Cardiac fibroblast (primary cell): Measurements from ENCODE around the gene PDIA5.
A peak's percentile ranks its signal among the peaks of the same experiment; 100 is the strongest.

Experiments used
- DNase-seq, 2 donors: peaks; one replicate each; pipeline versions ENCODE4 v3.0.0 to v3.0.0-alpha.2; 2010; ENCODE audit warnings: low read depth in 2 of 2
- H3K4me3 ChIP-seq, 2 donors: replicated peaks in 1 of 2; 1 replicate in 1 of 2; 2 replicates in 1 of 2; pipeline ENCODE4 v1.5.1; 2011; ENCODE audit warnings: low read depth in 2 of 2, low read length in 2 of 2, mild to moderate bottlenecking in 2 of 2, moderate library complexity in 1 of 2
- TF ChIP-seq, protein P1 (sequence below): IDR thresholded peaks from one replicate; pipeline ENCODE4 v1.5.1; 2011; ENCODE audit warnings: low read depth, mild to moderate bottlenecking, low read length, inconsistent platforms

The PDIA5 gene

DNA sequence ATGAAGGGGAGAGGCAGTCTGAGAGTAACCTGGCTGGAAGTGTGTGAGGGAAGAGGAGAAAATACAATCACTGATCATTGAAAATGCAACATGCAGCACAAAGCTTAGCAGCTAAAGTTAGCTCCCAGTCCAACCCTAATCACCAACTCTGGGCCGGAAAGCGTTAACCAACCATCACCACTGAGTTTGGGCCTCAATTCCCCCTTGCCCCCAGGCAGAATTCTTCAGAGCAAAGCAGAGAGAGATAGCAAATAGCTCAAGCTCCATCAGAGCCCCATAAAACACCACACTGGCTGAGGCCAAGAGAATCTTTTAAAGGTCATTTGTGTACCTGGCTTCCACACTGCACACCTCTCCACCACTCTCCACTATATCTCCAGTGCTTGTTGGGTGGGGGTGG lies 16.2 kb upstream of the PDIA5 start:
- no peak for DNase-seq
- TF ChIP-seq, protein P1, sequence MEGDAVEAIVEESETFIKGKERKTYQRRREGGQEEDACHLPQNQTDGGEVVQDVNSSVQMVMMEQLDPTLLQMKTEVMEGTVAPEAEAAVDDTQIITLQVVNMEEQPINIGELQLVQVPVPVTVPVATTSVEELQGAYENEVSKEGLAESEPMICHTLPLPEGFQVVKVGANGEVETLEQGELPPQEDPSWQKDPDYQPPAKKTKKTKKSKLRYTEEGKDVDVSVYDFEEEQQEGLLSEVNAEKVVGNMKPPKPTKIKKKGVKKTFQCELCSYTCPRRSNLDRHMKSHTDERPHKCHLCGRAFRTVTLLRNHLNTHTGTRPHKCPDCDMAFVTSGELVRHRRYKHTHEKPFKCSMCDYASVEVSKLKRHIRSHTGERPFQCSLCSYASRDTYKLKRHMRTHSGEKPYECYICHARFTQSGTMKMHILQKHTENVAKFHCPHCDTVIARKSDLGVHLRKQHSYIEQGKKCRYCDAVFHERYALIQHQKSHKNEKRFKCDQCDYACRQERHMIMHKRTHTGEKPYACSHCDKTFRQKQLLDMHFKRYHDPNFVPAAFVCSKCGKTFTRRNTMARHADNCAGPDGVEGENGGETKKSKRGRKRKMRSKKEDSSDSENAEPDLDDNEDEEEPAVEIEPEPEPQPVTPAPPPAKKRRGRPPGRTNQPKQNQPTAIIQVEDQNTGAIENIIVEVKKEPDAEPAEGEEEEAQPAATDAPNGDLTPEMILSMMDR, result no peak
- no peak overlapping the region for H3K4me3 ChIP-seq

GRCh38 chr3:123053107-123053506 lies 13.7 kb upstream of the PDIA5 start:
- no peak overlapping the region for H3K4me3 ChIP-seq
- TF ChIP-seq, protein P1, result no peak
- peak in 1 of 2 donors; percentile 43 for DNase-seq

DNA sequence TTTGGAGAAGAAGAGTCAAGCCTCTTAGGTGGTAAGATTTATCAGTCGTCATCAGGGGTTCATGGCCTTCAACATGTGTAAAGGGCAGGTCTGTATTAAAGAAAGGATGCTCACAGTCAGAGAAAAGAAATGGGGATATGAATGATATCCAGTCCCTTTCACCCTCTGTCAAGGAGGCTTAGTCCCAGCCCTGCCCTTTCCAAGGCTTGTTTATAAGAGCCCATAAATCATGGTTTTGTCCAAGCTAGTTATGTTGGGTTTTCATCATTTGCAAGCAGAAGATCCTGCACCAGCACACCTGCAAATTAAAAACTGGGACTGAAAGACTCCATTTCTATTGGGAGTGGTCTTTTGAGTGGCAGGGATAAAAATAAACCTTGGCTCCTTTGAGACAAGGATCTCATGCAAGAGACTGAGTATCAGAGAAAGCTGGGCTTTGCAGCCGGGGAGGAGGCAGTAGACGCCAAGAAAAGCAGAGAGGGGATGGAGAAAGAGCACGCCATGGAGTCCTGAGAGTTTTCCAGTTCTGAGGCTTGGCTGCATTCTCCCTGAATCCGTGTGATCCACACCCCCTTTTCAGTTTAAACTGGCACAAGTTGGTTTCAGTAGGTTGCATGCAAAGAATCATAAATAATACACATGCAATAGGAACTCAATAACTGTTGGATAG lies 12.6 kb upstream of the PDIA5 start:
- no peak for DNase-seq
- H3K4me3 ChIP-seq, result no peak overlapping the region
- TF ChIP-seq, protein P1, result no peak

GRCh38 chr3:123054931-123055330 lies 11.9 kb upstream of the PDIA5 start:
- TF ChIP-seq, protein P1, result no peak
- H3K4me3 ChIP-seq, result no peak overlapping the region
- no peak for DNase-seq

DNA sequence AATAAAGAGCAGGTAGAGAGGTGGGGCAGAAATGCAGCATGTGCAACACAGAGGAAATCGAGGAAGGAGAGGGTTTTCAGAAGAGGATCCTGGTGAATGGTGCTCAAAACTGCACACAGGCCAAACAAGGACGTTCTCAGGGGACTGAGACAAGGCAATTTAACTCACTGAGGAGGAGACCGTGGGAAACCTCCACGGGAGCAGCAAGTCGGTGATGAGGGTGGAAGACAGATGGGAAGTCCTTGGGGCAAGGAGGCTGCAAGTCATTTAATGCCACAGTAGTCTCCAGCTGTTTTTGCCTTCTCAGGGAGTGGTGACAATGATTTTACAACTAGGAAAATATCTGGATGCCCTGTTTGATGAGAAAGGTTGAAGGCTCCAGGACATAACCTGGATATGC lies 11.5 kb upstream of the PDIA5 start:
- TF ChIP-seq, protein P1, result no peak
- H3K4me3 ChIP-seq, result no peak overlapping the region
- DNase-seq, result no peak

DNA sequence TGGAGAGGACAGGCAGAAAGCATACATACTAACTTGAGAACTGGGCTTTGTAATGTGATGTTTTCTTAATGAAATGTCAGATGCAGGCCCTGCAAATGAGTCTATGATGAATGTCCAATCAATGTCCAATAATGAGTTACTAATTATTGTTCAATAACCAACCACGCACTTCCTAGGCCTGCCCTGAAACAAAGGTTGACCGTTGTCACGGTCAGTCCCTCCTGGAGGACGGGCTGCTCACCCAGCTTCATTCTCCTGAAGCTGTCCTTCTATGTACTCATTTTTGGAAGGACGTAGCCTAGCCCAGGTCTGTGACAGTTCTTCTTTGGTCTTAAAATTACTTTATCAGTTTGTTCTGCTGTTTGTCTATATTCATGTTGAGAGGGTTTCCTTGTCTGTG lies 8.3 kb upstream of the PDIA5 start:
- TF ChIP-seq, protein P1, result no peak
- H3K4me3 ChIP-seq, result no peak overlapping the region
- no peak for DNase-seq

DNA sequence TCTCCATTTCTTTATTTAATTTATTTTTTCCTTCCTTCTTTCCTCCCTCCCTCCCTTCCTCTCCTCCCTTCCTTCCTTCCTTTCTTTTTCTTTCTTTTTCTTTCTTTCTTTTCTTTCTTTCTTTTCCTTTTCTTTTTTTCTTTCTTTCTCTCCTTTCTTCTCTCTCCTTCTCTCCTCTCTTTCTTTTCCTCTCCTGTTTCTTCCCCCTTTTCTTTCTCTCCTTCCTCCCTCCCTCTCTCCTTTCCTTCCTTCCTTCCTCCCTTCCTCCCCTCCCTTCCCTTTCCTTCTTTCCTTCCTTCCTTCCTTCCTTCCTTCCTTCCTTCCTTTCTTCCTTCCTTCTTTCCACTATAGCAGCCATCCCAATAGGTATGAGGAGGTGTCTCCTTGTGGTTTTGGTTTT lies 6.8 kb upstream of the PDIA5 start:
- no peak overlapping the region for H3K4me3 ChIP-seq
- DNase-seq, result no peak
- TF ChIP-seq, protein P1, result no peak
